NCI-H1092 (cell line): ENCODE data around the gene SKI.
"Not testable (repeated sequence)": the region's sequence is repeated elsewhere in the genome, so short reads cannot be mapped to it uniquely, and the experiment has no call there.

Source experiments
- DNase-seq: peaks from one replicate; lab custom pipeline; 2025; lab: John Stamatoyannopoulos, UW

The SKI gene

GRCh38 chr1:2242814-2243725 is 15.0 kb downstream of the SKI start:
- no peak for DNase-seq

GRCh38 chr1:2247045-2247394 is 18.9 kb downstream of the SKI start:
- not testable (repeated sequence) for DNase-seq

GRCh38 chr1:2247760-2248126 is 19.6 kb downstream of the SKI start:
- DNase-seq = no peak

GRCh38 chr1:2248127-2248826 is 20.2 kb downstream of the SKI start:
- no peak for DNase-seq

GRCh38 chr1:2248854-2249558 is 20.9 kb downstream of the SKI start:
- no peak for DNase-seq

- no peak for DNase-seq
Observed at GRCh38 chr1:2249559-2249906, 21.4 kb downstream of the SKI start.

- DNase-seq = no peak
Observed at GRCh38 chr1:2250721-2251281, 22.7 kb downstream of the SKI start.

- DNase-seq = no peak
Observed at GRCh38 chr1:2251363-2251762, 23.2 kb downstream of the SKI start.

- no peak for DNase-seq
Observed at GRCh38 chr1:2251786-2252185, 23.7 kb downstream of the SKI start.

- no peak for DNase-seq
Observed at GRCh38 chr1:2252423-2252822, 24.3 kb downstream of the SKI start.

- no peak for DNase-seq
Observed at GRCh38 chr1:2253036-2253796, 25.1 kb downstream of the SKI start.

GRCh38 chr1:2253797-2254480 is 25.8 kb downstream of the SKI start:
- DNase-seq = no peak

- DNase-seq = no peak
Observed at GRCh38 chr1:2255047-2255419, 26.9 kb downstream of the SKI start.

- DNase-seq = no peak
Observed at GRCh38 chr1:2255420-2256369, 27.6 kb downstream of the SKI start.

GRCh38 chr1:2256435-2257244 is 28.5 kb downstream of the SKI start:
- DNase-seq = no peak

- DNase-seq = no peak
Observed at GRCh38 chr1:2257245-2257627, 29.1 kb downstream of the SKI start.

- no peak for DNase-seq
Observed at GRCh38 chr1:2258122-2258681, 30.1 kb downstream of the SKI start.

GRCh38 chr1:2258996-2259395 is 30.9 kb downstream of the SKI start:
- no peak for DNase-seq
